Measurements from ENCODE around the gene FBLN2. TPM values are rescaled to one million over a fixed set of nuclear protein-coding genes. Genes with fewer than 3 reads are reported as not detected.

The FBLN2 gene
- total RNA-seq, 1 experiment from 2014 or later: 36.7 TPM

DNA sequence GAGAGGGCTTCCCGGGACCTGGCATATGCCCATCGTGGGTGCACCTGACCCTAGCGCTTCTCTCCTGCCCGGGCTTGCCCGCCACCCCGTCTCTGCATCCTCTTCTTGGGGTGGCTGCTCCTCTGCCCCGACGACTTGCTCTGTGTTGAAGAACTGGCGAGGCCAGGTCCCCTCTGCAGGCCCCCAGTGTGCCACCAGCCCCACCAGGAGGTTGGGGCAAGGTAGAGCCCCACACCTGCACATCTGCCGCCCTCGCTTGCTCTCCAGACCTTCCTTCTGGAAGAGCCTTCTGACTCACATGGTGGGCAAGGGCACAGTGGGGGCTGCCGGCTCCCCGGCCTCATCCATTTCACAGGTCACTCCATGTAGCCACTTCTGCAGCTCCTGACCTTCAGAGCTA lies 84.3 kb downstream of the FBLN2 start:
- Histone ChIP-seq H3K9me3 (no peaks in the 10 kb centered on the region), H3K4me1 (no peaks in the 10 kb centered on the region), H3K4me3 (ENCODE audit: low read depth, low read length) (no peak overlapping the region), H3K27me3 (replicated peaks; ENCODE audit: control insufficient read depth, insufficient read depth, low read length) (no peaks in the 10 kb centered on the region), H3K36me3 (ENCODE audit: control insufficient read depth, insufficient read depth, low read length) (no peaks in the 10 kb centered on the region)
- H3K27ac Mint-ChIP-seq (ENCODE audit: unreplicated experiment): no peak overlapping the region
- BruUV-seq (replicated peaks): no TSS peak
- peaks cover 4% of the 10 kb centered on the region for H3K36me3 Mint-ChIP-seq (ENCODE audit: insufficient read depth, unreplicated experiment)
- no peak for DNase-seq
- intact Hi-C loops (cut with micrococcal nuclease; ENCODE audit: unreplicated experiment): no loop called here
- TF ChIP-seq, protein P1, sequence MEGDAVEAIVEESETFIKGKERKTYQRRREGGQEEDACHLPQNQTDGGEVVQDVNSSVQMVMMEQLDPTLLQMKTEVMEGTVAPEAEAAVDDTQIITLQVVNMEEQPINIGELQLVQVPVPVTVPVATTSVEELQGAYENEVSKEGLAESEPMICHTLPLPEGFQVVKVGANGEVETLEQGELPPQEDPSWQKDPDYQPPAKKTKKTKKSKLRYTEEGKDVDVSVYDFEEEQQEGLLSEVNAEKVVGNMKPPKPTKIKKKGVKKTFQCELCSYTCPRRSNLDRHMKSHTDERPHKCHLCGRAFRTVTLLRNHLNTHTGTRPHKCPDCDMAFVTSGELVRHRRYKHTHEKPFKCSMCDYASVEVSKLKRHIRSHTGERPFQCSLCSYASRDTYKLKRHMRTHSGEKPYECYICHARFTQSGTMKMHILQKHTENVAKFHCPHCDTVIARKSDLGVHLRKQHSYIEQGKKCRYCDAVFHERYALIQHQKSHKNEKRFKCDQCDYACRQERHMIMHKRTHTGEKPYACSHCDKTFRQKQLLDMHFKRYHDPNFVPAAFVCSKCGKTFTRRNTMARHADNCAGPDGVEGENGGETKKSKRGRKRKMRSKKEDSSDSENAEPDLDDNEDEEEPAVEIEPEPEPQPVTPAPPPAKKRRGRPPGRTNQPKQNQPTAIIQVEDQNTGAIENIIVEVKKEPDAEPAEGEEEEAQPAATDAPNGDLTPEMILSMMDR (IDR thresholded peaks at IDR 0.05; ENCODE audit: insufficient read depth in 1 of 2, low read depth in 1 of 2, low read length in 1 of 2, severe bottlenecking in 1 of 2, unreplicated experiment in 1 of 2): no peak
- H3K4me1 Mint-ChIP-seq (ENCODE audit: low read depth, unreplicated experiment): no peaks in the 10 kb centered on the region
- POLR2A ChIA-PET: no interaction called here
- H3K9me3 Mint-ChIP-seq (ENCODE audit: unreplicated experiment): no peaks in the 10 kb centered on the region
- H3K27me3 Mint-ChIP-seq (ENCODE audit: insufficient read depth, unreplicated experiment): no peaks in the 10 kb centered on the region
- H3K4me3 Mint-ChIP-seq (ENCODE audit: unreplicated experiment): no peak overlapping the region
- CTCF ChIA-PET: interaction anchor here (1.8 kb wide), 1 partner anchor 15 kb away, joined by 5 read pairs; no protein-coding TSS in a partner anchor

DNA sequence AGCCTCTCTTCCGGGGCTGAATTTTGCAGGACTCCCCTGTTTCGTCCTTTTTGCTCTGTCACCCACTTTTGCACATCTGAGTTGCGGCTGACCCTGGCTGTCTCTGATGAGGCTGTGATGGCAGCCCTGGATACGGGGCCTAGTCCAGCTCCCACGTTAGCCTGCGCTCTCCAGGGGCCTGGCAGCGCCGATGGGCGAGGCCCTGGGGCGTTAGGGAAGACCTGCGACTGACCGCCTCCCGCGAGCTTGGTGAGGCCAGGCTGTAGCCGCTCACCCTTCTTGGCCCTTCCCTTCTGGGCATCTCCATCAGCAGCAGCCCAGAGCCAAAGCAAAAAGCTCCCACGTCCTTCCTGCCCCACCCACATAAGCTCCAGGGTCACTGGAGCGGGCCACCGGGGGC lies 85.2 kb downstream of the FBLN2 start:
- H3K9me3 ChIP-seq: no peaks in the 10 kb centered on the region
- H3K4me3 ChIP-seq (ENCODE audit: low read depth, low read length): no peak overlapping the region
- Mint-ChIP-seq H3K9me3 (ENCODE audit: unreplicated experiment) (no peaks in the 10 kb centered on the region), H3K4me3 (ENCODE audit: unreplicated experiment) (no peak overlapping the region), H3K27me3 (ENCODE audit: insufficient read depth, unreplicated experiment) (no peaks in the 10 kb centered on the region), H3K36me3 (ENCODE audit: insufficient read depth, unreplicated experiment) (peaks cover 4% of the 10 kb centered on the region), H3K27ac (ENCODE audit: unreplicated experiment) (no peak overlapping the region), H3K4me1 (ENCODE audit: low read depth, unreplicated experiment) (no peaks in the 10 kb centered on the region)
- POLR2A ChIA-PET: no interaction called here
- DNase-seq: no peak
- H3K27me3 ChIP-seq (replicated peaks; ENCODE audit: control insufficient read depth, insufficient read depth, low read length): no peaks in the 10 kb centered on the region
- TF ChIP-seq, protein P1 (IDR thresholded peaks at IDR 0.05; ENCODE audit: insufficient read depth in 1 of 2, low read depth in 1 of 2, low read length in 1 of 2, severe bottlenecking in 1 of 2, unreplicated experiment in 1 of 2): no peak
- H3K36me3 ChIP-seq (ENCODE audit: control insufficient read depth, insufficient read depth, low read length): no peaks in the 10 kb centered on the region
- BruUV-seq (replicated peaks): no TSS peak
- intact Hi-C loops (cut with micrococcal nuclease; ENCODE audit: unreplicated experiment): no loop called here
- H3K4me1 ChIP-seq: no peaks in the 10 kb centered on the region
- CTCF ChIA-PET: interaction anchor here (1.8 kb wide), 1 partner anchor 14 kb away, joined by 5 read pairs; no protein-coding TSS in a partner anchor

DNA sequence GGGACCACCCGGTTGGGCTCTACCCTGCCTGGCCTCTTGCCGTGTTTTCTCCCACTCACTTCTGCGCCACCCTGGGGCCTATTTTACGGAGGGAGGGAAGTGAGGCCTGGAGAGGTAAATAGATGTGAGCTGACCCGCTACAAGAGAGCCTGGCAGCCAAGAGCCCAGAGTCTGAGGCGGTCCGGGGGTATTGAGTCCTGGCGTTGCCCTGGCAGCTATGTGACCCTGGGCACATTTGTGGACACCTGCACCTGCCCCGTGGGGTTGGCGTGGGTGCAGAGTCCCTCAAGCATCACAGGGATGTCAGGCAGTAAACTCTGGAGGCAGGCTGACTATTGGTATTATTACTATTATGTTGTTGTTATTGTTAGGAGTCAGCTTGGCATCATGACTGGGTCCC lies 85.7 kb downstream of the FBLN2 start:
- Histone ChIP-seq H3K4me1 (no peaks in the 10 kb centered on the region), H3K9me3 (no peaks in the 10 kb centered on the region), H3K36me3 (ENCODE audit: control insufficient read depth, insufficient read depth, low read length) (no peaks in the 10 kb centered on the region), H3K27me3 (replicated peaks; ENCODE audit: control insufficient read depth, insufficient read depth, low read length) (no peaks in the 10 kb centered on the region), H3K4me3 (ENCODE audit: low read depth, low read length) (no peak overlapping the region)
- Mint-ChIP-seq H3K4me1 (ENCODE audit: low read depth, unreplicated experiment) (no peaks in the 10 kb centered on the region), H3K27ac (ENCODE audit: unreplicated experiment) (no peak overlapping the region), H3K36me3 (ENCODE audit: insufficient read depth, unreplicated experiment) (peaks cover 4% of the 10 kb centered on the region), H3K4me3 (ENCODE audit: unreplicated experiment) (no peak overlapping the region), H3K9me3 (ENCODE audit: unreplicated experiment) (no peaks in the 10 kb centered on the region), H3K27me3 (ENCODE audit: insufficient read depth, unreplicated experiment) (no peaks in the 10 kb centered on the region)
- intact Hi-C loops (cut with micrococcal nuclease; ENCODE audit: unreplicated experiment): no loop called here
- ChIA-PET POLR2A (no interaction called here), CTCF (interaction anchor here (1.8 kb wide), 1 partner anchor 13 kb away, joined by 5 read pairs; no protein-coding TSS in a partner anchor)
- no peak for DNase-seq
- TF ChIP-seq, protein P1 (IDR thresholded peaks at IDR 0.05; ENCODE audit: insufficient read depth in 1 of 2, low read depth in 1 of 2, low read length in 1 of 2, severe bottlenecking in 1 of 2, unreplicated experiment in 1 of 2): no peak
- no TSS peak for BruUV-seq (replicated peaks)
